Astrocyte (in vitro differentiated cells and primary cell): ENCODE data around the gene GLYR1. TPM values are rescaled to one million over a fixed set of nuclear protein-coding genes. Genes with fewer than 3 reads are reported as not detected.
A peak's percentile ranks its signal among the peaks of the same experiment; 100 is the strongest.

ENCODE experiments used
- DNase-seq: peaks from one replicate; pipeline ENCODE4 v3.0.0-alpha.2; 2010; ENCODE audit warnings: low read depth
- FAIRE-seq: peaks from 2 replicates; lab custom pipeline; 2011; peaks lifted over from hg19 to GRCh38; lab: Jason Lieb, UNC
- H2AFZ ChIP-seq: 2 replicates; pipeline ENCODE4 v1.6.0; 2012; ENCODE audit warnings: low read depth, low read length, inconsistent platforms
- H3K27ac ChIP-seq: 2 replicates; pipeline ENCODE4 v1.5.1; 2011; ENCODE audit warnings: low read depth, low read length, inconsistent platforms
- H3K27me3 ChIP-seq: 2 replicates; pipeline ENCODE4 v1.6.0; 2011; ENCODE audit warnings: low read length, inconsistent platforms; ENCODE audit not compliant: insufficient read depth
- H3K36me3 ChIP-seq: 2 replicates; pipeline ENCODE4 v1.5.1; 2011; ENCODE audit warnings: low read length, inconsistent platforms; ENCODE audit not compliant: insufficient read depth
- H3K4me1 ChIP-seq: 2 replicates; pipeline ENCODE4 v1.5.1; 2011; ENCODE audit warnings: low read length, inconsistent platforms; ENCODE audit not compliant: insufficient read depth
- H3K4me2 ChIP-seq: 2 replicates; pipeline ENCODE4 v1.6.0; 2012; ENCODE audit warnings: low read length, inconsistent platforms
- H3K4me3 ChIP-seq: 2 replicates; pipeline ENCODE4 v1.5.1; 2011; ENCODE audit warnings: low read depth, mild to moderate bottlenecking, low read length, inconsistent platforms; ENCODE audit not compliant: insufficient read depth
- H3K79me2 ChIP-seq: 2 replicates; pipeline ENCODE4 v1.6.0; 2012; ENCODE audit warnings: mild to moderate bottlenecking, low read length, inconsistent platforms; ENCODE audit not compliant: insufficient read depth
- H3K9ac ChIP-seq: 2 replicates; pipeline ENCODE4 v1.6.0; 2012; ENCODE audit warnings: mild to moderate bottlenecking, low read length, inconsistent platforms
- H3K9me3 ChIP-seq: 2 replicates; pipeline ENCODE4 v1.5.1; 2012; ENCODE audit warnings: low read depth, mild to moderate bottlenecking, low read length, inconsistent platforms; ENCODE audit not compliant: insufficient read depth
- H4K20me1 ChIP-seq: 2 replicates; pipeline ENCODE4 v1.6.0; 2012; ENCODE audit warnings: low read length, inconsistent platforms; ENCODE audit not compliant: insufficient read depth
- H3K27ac Mint-ChIP-seq: one replicate; pipeline ENCODE4 v1.8.0; 2021; ENCODE audit warnings: mild to moderate bottlenecking, mixed read lengths; ENCODE audit not compliant: unreplicated experiment
- H3K27me3 Mint-ChIP-seq: one replicate; pipeline ENCODE4 v1.8.0; 2021; ENCODE audit warnings: low read depth, mixed read lengths; ENCODE audit not compliant: unreplicated experiment
- H3K36me3 Mint-ChIP-seq: one replicate; pipeline ENCODE4 v1.8.0; 2021; ENCODE audit warnings: low read depth, mixed read lengths; ENCODE audit not compliant: unreplicated experiment
- H3K4me1 Mint-ChIP-seq: one replicate; pipeline ENCODE4 v1.8.0; 2021; ENCODE audit warnings: low read depth, mixed read lengths; ENCODE audit not compliant: unreplicated experiment
- H3K4me3 Mint-ChIP-seq: one replicate; pipeline ENCODE4 v1.8.0; 2021; ENCODE audit warnings: mild to moderate bottlenecking, moderate library complexity, mixed read lengths; ENCODE audit not compliant: unreplicated experiment
- H3K9me3 Mint-ChIP-seq: one replicate; pipeline ENCODE4 v1.8.0; 2021; ENCODE audit warnings: mild to moderate bottlenecking, mixed read lengths; ENCODE audit not compliant: unreplicated experiment
- CTCF ChIP-seq: IDR thresholded peaks from 2 replicates; pipeline ENCODE4 v1.5.1; 2011; ENCODE audit warnings: low read depth, mild to moderate bottlenecking, inconsistent platforms, low read length, moderate library complexity; ENCODE audit not compliant: insufficient read depth
- EZH2 ChIP-seq: IDR thresholded peaks from 2 replicates; pipeline ENCODE4 v1.6.1; 2012; ENCODE audit warnings: mild to moderate bottlenecking, low read length, inconsistent platforms; ENCODE audit not compliant: insufficient read depth
- total RNA-seq: library from RNA; stranded (reverse); gene quantifications from 2 replicates; pipeline ENCODE4 v1.2.1, GENCODE V29; 2021

GLYR1 gene
- total RNA-seq, 1 donor from 2014 or later, result 77.8 TPM

GRCh38 chr16:4802659-4803287 is 44.3 kb downstream of the GLYR1 start:
- Histone ChIP-seq H3K9me3 (no peaks in the 10 kb centered on the region), H3K27ac (peak overlapping the region; percentile 66), H3K9ac (peak overlapping the region; percentile 76), H3K36me3 (peaks cover 13% of the 10 kb centered on the region), H3K4me2 (peak overlapping the region; percentile 96), H3K4me3 (peak overlapping the region; percentile 71), H3K4me1 (peaks cover 10% of the 10 kb centered on the region), H2AFZ (peak overlapping the region; percentile 86), H4K20me1 (peaks cover 16% of the 10 kb centered on the region), H3K79me2 (no peaks in the 10 kb centered on the region), H3K27me3 (no peaks in the 10 kb centered on the region)
- DNase-seq (peak; percentile 84), FAIRE-seq (no peak)
- Mint-ChIP-seq H3K9me3 (no peaks in the 10 kb centered on the region), H3K4me3 (peak overlapping the region; percentile 89), H3K27ac (peak overlapping the region; percentile 91), H3K4me1 (peaks cover 17% of the 10 kb centered on the region), H3K36me3 (peaks cover 7% of the 10 kb centered on the region), H3K27me3 (no peaks in the 10 kb centered on the region)
- TF ChIP-seq EZH2, result no peak
- no peak for TF ChIP-seq CTCF

DNA sequence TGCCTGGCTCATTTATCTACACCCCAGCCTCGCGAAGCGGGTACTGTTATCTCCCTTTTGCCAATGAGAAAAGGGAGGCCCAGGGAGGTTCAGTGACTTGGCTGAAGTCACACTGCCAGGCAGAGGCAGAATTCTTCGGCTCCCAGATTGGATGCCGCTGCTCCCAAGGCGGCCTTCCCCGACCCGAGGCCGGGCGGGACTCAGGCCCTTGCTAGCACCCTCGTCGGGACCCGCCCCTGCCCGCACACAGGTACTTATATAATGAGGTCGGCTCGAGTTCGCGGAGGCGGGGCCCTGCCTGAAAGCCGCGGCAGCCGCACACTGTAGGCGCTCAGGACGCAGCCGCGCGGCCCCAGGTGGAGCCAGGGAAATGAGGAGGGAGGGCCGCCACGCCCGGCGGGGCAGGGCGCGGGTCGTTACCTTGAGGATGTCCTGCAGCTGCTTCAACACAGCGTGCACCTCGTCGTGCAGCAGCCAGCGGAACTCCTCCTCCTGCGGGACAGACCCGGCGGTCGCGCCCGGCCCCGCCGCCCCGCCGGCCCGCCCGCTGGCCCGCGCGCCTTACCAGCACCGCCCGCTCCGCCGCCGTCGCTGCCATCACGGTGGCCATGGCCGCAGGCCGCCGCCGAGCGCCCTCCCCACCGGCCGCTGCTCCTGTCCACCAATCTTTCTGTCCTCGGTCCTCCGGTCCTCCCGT is 45.0 kb downstream of the GLYR1 start, which contains the start of gene ROGDI:
Gene ROGDI, minus strand, starts transcription at position 672 of the 697 bp plus-strand sequence. Its CDS starts 62 bp downstream, at position 610.
- H3K27ac Mint-ChIP-seq, result peak within 1 kb of the TSS; percentile 91
- H3K9ac ChIP-seq, result peak within 1 kb of the TSS; percentile 76
- peaks cover 10% of the 10 kb centered on the region for H3K36me3 Mint-ChIP-seq
- peaks cover 10% of the 10 kb centered on the region for H3K4me1 ChIP-seq
- peak within 1 kb of the TSS; percentile 86 for H2AFZ ChIP-seq
- no peaks in the 10 kb centered on the region for H3K27me3 Mint-ChIP-seq
- H3K4me2 ChIP-seq, result peak within 1 kb of the TSS; percentile 96
- DNase-seq (peak; percentile 36), FAIRE-seq (no peak)
- peaks cover 16% of the 10 kb centered on the region for H4K20me1 ChIP-seq
- peaks cover 6% of the 10 kb centered on the region for H3K36me3 ChIP-seq
- peak within 1 kb of the TSS; percentile 89 for H3K4me3 Mint-ChIP-seq
- no peaks in the 10 kb centered on the region for H3K9me3 Mint-ChIP-seq
- TF ChIP-seq CTCF (no peak), EZH2 (no peak)
- peak within 1 kb of the TSS; percentile 66 for H3K27ac ChIP-seq
- H3K9me3 ChIP-seq, result no peaks in the 10 kb centered on the region
- H3K4me3 ChIP-seq, result peak within 1 kb of the TSS; percentile 71
- H3K79me2 ChIP-seq, result no peaks in the 10 kb centered on the region
- H3K4me1 Mint-ChIP-seq, result peaks cover 17% of the 10 kb centered on the region
- H3K27me3 ChIP-seq, result no peaks in the 10 kb centered on the region
